Embryonic facial prominence (tissue), 1 donor: ENCODE results near the gene SECISBP2.
A peak's percentile ranks its signal among the peaks of the same experiment; 100 is the strongest.
"Not testable (repeated sequence)": the region's sequence is repeated elsewhere in the genome, so short reads cannot be mapped to it uniquely, and the experiment has no call there.

Experiments used
- DNase-seq: peaks from one replicate; pipeline ENCODE4 v3.0.0-alpha.2; 2016; ENCODE audit errors: extremely low spot score

The SECISBP2 gene, protein sequence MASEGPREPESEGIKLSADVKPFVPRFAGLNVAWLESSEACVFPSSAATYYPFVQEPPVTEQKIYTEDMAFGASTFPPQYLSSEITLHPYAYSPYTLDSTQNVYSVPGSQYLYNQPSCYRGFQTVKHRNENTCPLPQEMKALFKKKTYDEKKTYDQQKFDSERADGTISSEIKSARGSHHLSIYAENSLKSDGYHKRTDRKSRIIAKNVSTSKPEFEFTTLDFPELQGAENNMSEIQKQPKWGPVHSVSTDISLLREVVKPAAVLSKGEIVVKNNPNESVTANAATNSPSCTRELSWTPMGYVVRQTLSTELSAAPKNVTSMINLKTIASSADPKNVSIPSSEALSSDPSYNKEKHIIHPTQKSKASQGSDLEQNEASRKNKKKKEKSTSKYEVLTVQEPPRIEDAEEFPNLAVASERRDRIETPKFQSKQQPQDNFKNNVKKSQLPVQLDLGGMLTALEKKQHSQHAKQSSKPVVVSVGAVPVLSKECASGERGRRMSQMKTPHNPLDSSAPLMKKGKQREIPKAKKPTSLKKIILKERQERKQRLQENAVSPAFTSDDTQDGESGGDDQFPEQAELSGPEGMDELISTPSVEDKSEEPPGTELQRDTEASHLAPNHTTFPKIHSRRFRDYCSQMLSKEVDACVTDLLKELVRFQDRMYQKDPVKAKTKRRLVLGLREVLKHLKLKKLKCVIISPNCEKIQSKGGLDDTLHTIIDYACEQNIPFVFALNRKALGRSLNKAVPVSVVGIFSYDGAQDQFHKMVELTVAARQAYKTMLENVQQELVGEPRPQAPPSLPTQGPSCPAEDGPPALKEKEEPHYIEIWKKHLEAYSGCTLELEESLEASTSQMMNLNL

GRCh38 chr9:89318123-89319014 lies at the start of gene SECISBP2:
SECISBP2 (plus strand) TSS chr9:89318500; CDS start chr9:89318577, 77 bp downstream.
- DNase-seq: peak; percentile 96

DNA sequence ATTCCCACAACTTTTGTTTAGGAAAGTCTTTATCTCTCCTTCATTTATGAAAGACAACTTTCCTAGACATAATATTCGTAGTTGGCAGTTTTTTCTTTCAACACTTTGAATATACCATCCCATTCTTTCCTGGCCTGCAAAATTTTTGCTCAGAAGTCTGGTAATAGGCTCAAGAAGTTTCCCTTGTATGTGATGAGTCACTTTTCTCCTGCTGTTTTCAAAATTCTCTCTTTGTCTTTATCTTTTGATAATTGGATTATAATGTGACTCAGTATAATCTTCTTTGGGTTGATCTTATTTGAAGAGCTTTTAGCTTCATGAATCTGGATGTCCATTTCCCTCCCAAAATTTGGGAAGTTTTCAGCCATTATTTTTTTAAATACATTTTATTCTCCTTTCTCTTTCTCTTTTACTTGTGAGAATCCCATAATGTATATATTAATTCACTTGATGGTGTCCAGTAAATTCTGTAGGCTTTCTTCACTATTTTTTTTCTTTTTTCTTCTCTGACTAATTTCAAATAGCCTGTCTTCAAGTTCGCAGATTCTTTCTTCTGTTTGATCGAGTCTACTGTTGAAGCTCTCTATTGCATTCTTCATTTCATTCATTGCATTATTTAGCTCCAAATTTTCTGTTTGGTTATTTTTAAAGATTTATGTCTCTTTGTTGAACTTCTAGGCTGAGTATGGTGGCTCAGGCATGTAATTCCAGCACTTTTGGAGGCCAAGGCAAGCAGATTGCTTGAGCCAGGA lies 44.6 kb upstream of the SECISBP2 start:
- no peak for DNase-seq

- DNase-seq: no peak
Measured at GRCh38 chr9:89274838-89275237, 43.5 kb upstream of the SECISBP2 start.

DNA sequence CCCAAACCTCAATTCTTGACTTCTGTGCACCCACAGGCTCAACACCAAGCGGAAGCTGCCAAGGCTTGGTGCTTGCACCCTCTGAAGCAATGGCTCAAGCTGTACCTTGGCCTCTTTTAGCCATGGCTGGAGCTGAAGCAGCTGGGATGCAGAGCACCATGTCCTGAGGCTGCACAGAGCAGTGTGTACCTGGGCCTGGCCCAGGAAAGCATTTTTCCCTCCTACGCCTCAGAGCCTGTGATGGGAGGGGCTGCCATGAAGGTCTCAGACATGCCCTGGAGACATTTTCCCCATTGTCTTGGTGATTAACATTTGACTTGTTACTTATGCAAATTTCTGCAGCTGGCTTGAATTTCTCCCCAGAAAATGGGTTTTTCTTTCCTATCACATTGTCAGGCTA lies 42.3 kb upstream of the SECISBP2 start:
- DNase-seq: not testable (repeated sequence)

- no peak for DNase-seq
Measured at GRCh38 chr9:89277043-89277442, 41.3 kb upstream of the SECISBP2 start.

DNA sequence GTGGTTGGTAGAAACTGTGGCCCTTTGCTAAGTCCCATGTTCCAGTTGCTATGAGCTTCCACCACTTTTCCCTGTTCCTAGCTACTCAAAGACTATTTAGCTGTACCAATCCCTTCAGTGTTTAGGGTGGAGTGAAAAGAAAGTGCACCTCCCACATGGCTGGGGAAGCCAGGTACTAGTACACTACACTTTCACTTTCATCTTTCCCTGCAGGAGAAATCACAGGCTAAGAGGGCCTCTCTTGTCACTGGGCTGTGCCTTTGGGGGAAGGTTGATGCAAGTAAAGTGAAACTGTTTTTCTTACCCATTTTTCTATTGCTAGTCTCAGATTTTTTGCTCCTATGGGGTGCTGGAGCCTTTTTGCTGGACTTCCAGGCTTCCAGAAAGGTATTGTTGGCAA lies 40.8 kb upstream of the SECISBP2 start:
- no peak for DNase-seq

DNA sequence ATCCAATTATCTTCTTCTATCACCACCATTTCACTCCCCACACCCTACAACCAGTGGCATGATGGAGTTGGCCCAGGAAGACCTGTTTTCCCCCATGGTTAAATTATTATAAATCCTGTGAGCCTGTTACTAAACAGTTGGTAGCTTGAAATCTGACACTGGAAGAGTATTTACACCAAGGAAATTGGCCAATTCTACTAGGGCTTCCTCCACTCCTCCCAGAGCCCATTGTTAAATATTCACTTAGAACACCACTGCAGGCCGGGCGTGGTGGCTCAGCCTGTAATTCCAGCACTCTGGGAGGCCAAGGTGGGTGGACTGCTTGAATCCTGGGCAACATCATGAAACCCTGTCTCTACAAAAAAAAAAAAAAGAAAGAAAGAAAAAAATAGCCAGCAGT lies 39.7 kb upstream of the SECISBP2 start:
- no peak for DNase-seq

DNA sequence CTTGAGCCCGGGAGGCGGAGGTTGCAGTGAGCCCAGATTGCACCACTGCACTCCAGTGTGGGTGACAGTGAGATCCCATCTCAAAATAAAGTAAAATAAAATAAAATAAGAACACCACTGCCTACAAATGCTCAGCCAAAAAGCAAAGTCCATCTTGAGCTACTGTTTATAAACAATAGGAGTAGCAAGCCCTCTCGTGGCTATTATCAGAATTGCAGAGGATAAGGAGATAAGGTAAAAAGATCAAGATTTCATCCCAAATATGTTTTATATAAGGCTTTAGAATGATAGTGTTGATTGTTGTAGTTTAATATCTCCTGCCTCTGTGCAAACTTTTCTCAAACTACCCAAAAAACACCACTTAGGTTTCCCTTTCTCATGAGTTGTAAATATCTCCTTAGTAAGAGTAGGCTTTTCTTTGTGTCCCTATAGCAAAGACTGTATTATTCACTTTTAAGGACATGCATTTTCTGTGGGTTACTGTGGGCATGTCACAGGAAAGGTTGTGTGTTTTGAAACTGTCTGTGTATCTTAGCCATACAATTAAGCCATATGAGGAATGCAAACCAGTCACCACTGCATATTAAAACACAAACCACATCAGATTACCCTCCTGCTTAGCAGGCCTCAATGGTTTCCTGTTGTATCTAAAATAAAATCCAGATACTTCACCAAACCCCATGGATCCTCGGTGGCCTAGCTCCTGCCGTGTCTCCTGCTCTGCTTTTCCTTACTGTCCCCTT lies 39.1 kb upstream of the SECISBP2 start:
- DNase-seq: peak; percentile 20

- DNase-seq: no peak
Measured at GRCh38 chr9:89281106-89281505, 37.2 kb upstream of the SECISBP2 start.

- DNase-seq: not testable (repeated sequence)
Measured at GRCh38 chr9:89282248-89282968, 35.9 kb upstream of the SECISBP2 start.

- DNase-seq: no peak
Measured at GRCh38 chr9:89284076-89284475, 34.2 kb upstream of the SECISBP2 start.

GRCh38 chr9:89291741-89292140 lies 26.6 kb upstream of the SECISBP2 start:
- DNase-seq: no peak

GRCh38 chr9:89293014-89293413 lies 25.3 kb upstream of the SECISBP2 start:
- no peak for DNase-seq

GRCh38 chr9:89295400-89295799 lies 22.9 kb upstream of the SECISBP2 start:
- no peak for DNase-seq

GRCh38 chr9:89301996-89302395 lies 16.3 kb upstream of the SECISBP2 start:
- DNase-seq: not testable (repeated sequence)

DNA sequence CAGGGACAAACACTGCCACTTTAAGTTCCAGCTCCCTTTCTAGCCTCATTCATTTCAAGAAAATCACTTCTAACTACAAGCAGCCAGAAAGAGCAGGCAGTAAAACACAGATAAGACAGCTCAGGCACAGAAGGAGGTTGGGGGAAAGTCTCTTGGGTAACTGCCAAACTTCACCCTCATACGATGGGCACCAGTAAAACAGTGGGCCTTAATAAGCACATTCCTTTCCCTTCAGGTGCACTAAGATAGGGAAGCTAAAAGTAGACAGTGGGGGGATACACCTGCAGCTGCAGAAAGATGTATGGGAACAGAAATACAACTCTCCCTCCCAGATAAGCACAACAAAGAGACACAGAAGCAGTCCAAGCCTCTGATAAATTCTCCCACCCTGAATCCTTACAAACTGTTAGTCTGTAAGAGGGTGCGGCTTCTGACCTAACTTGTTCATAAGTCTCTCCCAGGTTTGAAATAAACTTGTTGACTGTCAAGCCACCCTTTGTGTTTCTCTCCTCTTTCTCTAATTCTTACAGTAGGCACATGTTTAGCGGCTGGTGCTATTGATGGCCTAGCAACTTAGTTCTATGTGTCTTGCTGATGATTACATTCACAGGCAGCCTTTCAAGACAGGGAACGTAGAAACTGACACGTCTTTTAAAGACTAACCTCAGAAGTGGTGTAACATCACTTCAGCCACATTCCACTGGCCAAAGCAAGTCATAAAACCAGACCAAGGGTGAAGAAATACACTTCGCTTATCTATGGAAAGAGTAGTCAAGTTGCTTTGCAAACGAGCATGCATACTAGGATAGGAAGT lies 14.1 kb upstream of the SECISBP2 start:
- DNase-seq: no peak

DNA sequence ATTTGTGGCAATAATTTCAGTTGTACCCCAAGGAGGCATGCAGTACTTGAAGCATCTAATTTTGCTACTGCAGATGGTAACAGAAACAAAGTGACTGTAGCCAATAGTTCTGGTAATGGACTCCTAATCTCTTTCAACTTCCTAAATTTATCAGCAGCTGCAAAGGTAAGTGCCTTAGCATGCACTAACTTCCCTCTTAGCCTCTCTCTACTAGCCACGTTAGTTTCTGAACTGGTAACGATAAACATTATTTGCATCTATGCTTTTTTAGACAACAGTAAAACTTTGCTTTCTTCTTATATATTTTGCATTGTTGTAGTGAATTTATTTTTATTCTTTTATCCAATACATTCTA lies 13.5 kb upstream of the SECISBP2 start:
- DNase-seq: no peak

GRCh38 chr9:89305868-89306267 lies 12.4 kb upstream of the SECISBP2 start:
- no peak for DNase-seq

- DNase-seq: no peak
Measured at GRCh38 chr9:89309166-89309565, 9.1 kb upstream of the SECISBP2 start.
